HCT116 (cell line): Measurements from ENCODE around the gene ISL2. TPM values are rescaled to one million over a fixed set of nuclear protein-coding genes. Genes with fewer than 3 reads are reported as not detected.

Experiments
- ATAC-seq: fragments of 200-7000 bp; cut with Tn5 transposase; 2 replicates; pipeline ENCODE4 v1.9.1; 2020; ENCODE audit warnings: mild to moderate bottlenecking, moderate library complexity
- BruUV-seq: library from RNA; stranded (reverse); fragments of 400-500 nt; replicated peaks from 2 replicates; lab custom pipeline; 2021; lab: Mats Ljungman, UMichigan
- CTCF ChIA-PET: fragments of 300-600 bp; sonication (Branson Sonifier 250); formaldehyde crosslinking; loops from one replicate; lab custom pipeline; 2021; ENCODE audit warnings: antibody characterized with exemption; lab: Charles Lee
- POLR2A ChIA-PET: fragments of 300-600, 350-600 bp; sonication (Branson Sonifier 250); formaldehyde crosslinking; loops from one replicate; lab custom pipeline; 2021; ENCODE audit warnings: antibody characterized with exemption; lab: Charles Lee
- RAD21 ChIA-PET, 2 experiments: fragments of 300-600 bp; sonication (Branson Sonifier 250); formaldehyde crosslinking; loops; one replicate each; lab custom pipeline; 2023; ENCODE audit warnings: low total read pairs in 2 of 2; ENCODE audit not compliant: uncharacterized antibody in 2 of 2, unreplicated experiment in 2 of 2, low non-redundant PET in 1 of 2; lab: Charles Lee
- DNase-seq: peaks from one replicate; pipeline ENCODE4 v3.0.0-alpha.2; 2010; ENCODE audit warnings: low read depth, low spot score
- H2AFZ ChIP-seq: fragments of 200-600 bp; shearing (Covaris generic), sonication (generic); 2 replicates; pipeline ENCODE4 v1.6.1; 2017; ENCODE audit warnings: low read depth, mixed run types, mixed read lengths, antibody characterized with exemption, low read length; ENCODE audit not compliant: poor library complexity, severe bottlenecking
- H3K27ac ChIP-seq: 2 replicates; pipeline ENCODE4 v1.5.1; 2012; ENCODE audit warnings: low read depth, low read length
- H3K27me3 ChIP-seq: fragments of 200-600 bp; sonication (generic); 2 replicates; pipeline ENCODE4 v1.6.1; 2016; ENCODE audit warnings: mixed run types, low read length, mixed read lengths; ENCODE audit not compliant: insufficient read depth
- H3K36me3 ChIP-seq, 2 experiments: fragments of 200-500 bp in 1 of 2; fragments of 200-600 bp in 1 of 2; sonication (Bioruptor generic) in 1 of 2; sonication (generic) in 1 of 2; 2 replicates each; pipeline versions ENCODE4 v1.5.1 to v1.6.1; 2014 to 2016; ENCODE audit warnings: low read length in 2 of 2, inconsistent platforms in 1 of 2, mixed read lengths in 1 of 2, mixed run types in 1 of 2; ENCODE audit not compliant: insufficient read depth in 2 of 2, control insufficient read depth in 1 of 2
- H3K4me1 ChIP-seq, 2 experiments: fragments of 200-600 bp in 1 of 2; sonication (generic) in 1 of 2; 2 replicates each; pipeline versions ENCODE4 v1.5.1 to v1.6.1; 2012 to 2017; ENCODE audit warnings: low read length in 2 of 2, inconsistent platforms in 1 of 2, mild to moderate bottlenecking in 1 of 2, mixed read lengths in 1 of 2, mixed run types in 1 of 2, moderate library complexity in 1 of 2; ENCODE audit not compliant: insufficient read depth in 2 of 2, control insufficient read depth in 1 of 2
- H3K4me2 ChIP-seq: fragments of 200-600 bp; sonication (generic); 2 replicates; pipeline ENCODE4 v1.6.1; 2017; ENCODE audit warnings: mixed run types, low read length, mixed read lengths
- H3K4me3 ChIP-seq, 2 experiments: fragments of 200-600 bp in 1 of 2; sonication (generic) in 1 of 2; replicated peaks in 1 of 2; 2 replicates each; pipeline ENCODE4 v1.5.1; 2011 to 2016; ENCODE audit warnings: low read length in 2 of 2, control low read depth in 1 of 2, low read depth in 1 of 2, mild to moderate bottlenecking in 1 of 2, mixed read lengths in 1 of 2, mixed run types in 1 of 2
- H3K79me2 ChIP-seq: fragments of 200-600 bp; sonication (generic); 2 replicates; pipeline ENCODE4 v1.6.1; 2017; ENCODE audit warnings: mild to moderate bottlenecking, mixed run types, low read length, moderate library complexity, mixed read lengths; ENCODE audit not compliant: insufficient read depth
- H3K9ac ChIP-seq: fragments of 200-600 bp; sonication (generic); 2 replicates; pipeline ENCODE4 v1.6.1; 2016; ENCODE audit warnings: low read length, mixed read lengths
- H3K9me2 ChIP-seq: fragments of 200-600 bp; sonication (generic), shearing (Covaris generic); 2 replicates; pipeline ENCODE4 v1.6.1; 2017; ENCODE audit warnings: mixed run types, mild to moderate bottlenecking, moderate library complexity; ENCODE audit not compliant: insufficient read depth
- H3K9me3 ChIP-seq, 2 experiments: fragments of 200-500 bp in 1 of 2; fragments of 200-600 bp in 1 of 2; sonication (Bioruptor generic) in 1 of 2; sonication (generic) in 1 of 2; 2 replicates each; pipeline ENCODE4 v1.6.1; 2014 to 2017; ENCODE audit warnings: low read length in 2 of 2, mixed read lengths in 2 of 2, inconsistent platforms in 1 of 2, low read depth in 1 of 2, mild to moderate bottlenecking in 1 of 2, mixed run types in 1 of 2, moderate library complexity in 1 of 2; ENCODE audit not compliant: control insufficient read depth in 1 of 2, insufficient read depth in 1 of 2
- H4K20me1 ChIP-seq: fragments of 200-600 bp; sonication (generic), shearing (Covaris generic); 2 replicates; pipeline ENCODE4 v1.6.1; 2017; ENCODE audit warnings: mixed run types, mild to moderate bottlenecking, moderate library complexity; ENCODE audit not compliant: insufficient read depth
- CBX3 ChIP-seq: IDR thresholded peaks from 2 replicates; pipeline ENCODE4 v1.6.1; 2012; ENCODE audit warnings: low read depth
- EZH2phosphoT487 ChIP-seq: fragments of 200-600 bp; IDR thresholded peaks from 2 replicates; pipeline ENCODE4 v1.6.1; 2018; ENCODE audit warnings: antibody characterized with exemption, borderline replicate concordance
- MAX ChIP-seq: IDR thresholded peaks from 2 replicates; pipeline ENCODE4 v1.6.1; 2012
- intact Hi-C: fragments of 100-400 bp; cut with micrococcal nuclease; formaldehyde crosslinking; loops from 2 replicates; pipeline ENCODE4 v1.10.0; 2022
- total RNA-seq: library from RNA; stranded (reverse); gene quantifications from one replicate; pipeline ENCODE4 v1.2.1, GENCODE V29; 2021; ENCODE audit not compliant: unreplicated experiment

Gene ISL2
- total RNA-seq, 1 experiment from 2014 or later: 11.6 TPM

- peaks cover 10 to 25% of the 10 kb centered on the region in 2 experiments; a peak in 3 of 4 replicates for H3K4me1 ChIP-seq
- peak overlapping the region; percentile 70; the same call in 1 of the 2 replicates for H3K27ac ChIP-seq
- no peaks in the 10 kb centered on the region for H3K36me3 ChIP-seq
- H3K4me3 ChIP-seq: no peak overlapping the region
- CTCF ChIA-PET: interaction anchor here (0.6 to 1.2 kb wide), 5 partner anchors 22 to 405 kb away, joined by 3 to 6 read pairs (median 3); no protein-coding TSS in a partner anchor
- TF ChIP-seq EZH2phosphoT487: no peak
- TF ChIP-seq MAX: no peak
- TF ChIP-seq CBX3: no peak
- H3K9me2 ChIP-seq: no peaks in the 10 kb centered on the region
- no peak overlapping the region for H2AFZ ChIP-seq
- no peaks in the 10 kb centered on the region for H4K20me1 ChIP-seq
- no peak overlapping the region for H3K4me2 ChIP-seq
- RAD21 ChIA-PET: no interaction called here
- H3K9me3 ChIP-seq: no peaks in the 10 kb centered on the region
- POLR2A ChIA-PET: interaction anchor here (0.8 to 1.3 kb wide), 2 partner anchors 22 to 23 kb away, joined by 3 to 4 read pairs; no protein-coding TSS in a partner anchor
- H3K9ac ChIP-seq: no peak overlapping the region
- intact Hi-C loops: loop anchor here (10.0 kb wide), 1 partner anchor 510 kb away; no protein-coding TSS in a partner anchor
- no TSS peak for BruUV-seq
- no peaks in the 10 kb centered on the region for H3K27me3 ChIP-seq
- DNase-seq (no peak), ATAC-seq (no peak)
- peaks cover 11% of the 10 kb centered on the region for H3K79me2 ChIP-seq
Measured at GRCh38 chr15:76334438-76335306, 1.9 kb upstream of the ISL2 start.
